HG02642 (cell line): ENCODE measurements around the gene ACTR5.
A peak's percentile ranks its signal among the peaks of the same experiment; 100 is the strongest.
"Not testable (repeated sequence)": the region's sequence is repeated elsewhere in the genome, so short reads cannot be mapped to it uniquely, and the experiment has no call there.

Experiments
- ATAC-seq: cut with Tn5 transposase; IDR thresholded peaks from one replicate; pipeline ENCODE4 v1.9.1; 2021; ENCODE audit warnings: mild to moderate bottlenecking; ENCODE audit not compliant: unreplicated experiment, poor library complexity

The ACTR5 gene

DNA sequence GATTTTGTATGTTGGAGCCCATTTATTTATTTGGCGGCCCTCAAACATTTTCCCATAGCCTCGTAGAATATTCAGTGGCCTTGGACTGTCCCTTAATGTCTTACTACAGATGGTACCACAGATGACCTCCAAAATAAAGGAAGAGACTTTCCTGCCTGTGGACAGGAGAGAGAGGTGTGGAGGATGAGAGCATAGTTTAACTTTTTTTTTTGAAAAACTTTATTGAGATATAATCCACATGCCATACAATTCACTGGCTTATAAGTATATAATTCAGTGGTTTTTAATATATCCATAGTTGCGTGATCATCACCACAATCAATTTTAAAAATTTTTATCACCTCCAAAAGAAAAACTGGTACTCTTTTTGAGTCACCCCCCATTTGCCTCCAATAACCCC is 52.6 kb downstream of the ACTR5 start:
- no peak for ATAC-seq

- no peak for ATAC-seq
These were observed 56.0 kb downstream of the ACTR5 start for GRCh38 chr20:38804221-38804620.

DNA sequence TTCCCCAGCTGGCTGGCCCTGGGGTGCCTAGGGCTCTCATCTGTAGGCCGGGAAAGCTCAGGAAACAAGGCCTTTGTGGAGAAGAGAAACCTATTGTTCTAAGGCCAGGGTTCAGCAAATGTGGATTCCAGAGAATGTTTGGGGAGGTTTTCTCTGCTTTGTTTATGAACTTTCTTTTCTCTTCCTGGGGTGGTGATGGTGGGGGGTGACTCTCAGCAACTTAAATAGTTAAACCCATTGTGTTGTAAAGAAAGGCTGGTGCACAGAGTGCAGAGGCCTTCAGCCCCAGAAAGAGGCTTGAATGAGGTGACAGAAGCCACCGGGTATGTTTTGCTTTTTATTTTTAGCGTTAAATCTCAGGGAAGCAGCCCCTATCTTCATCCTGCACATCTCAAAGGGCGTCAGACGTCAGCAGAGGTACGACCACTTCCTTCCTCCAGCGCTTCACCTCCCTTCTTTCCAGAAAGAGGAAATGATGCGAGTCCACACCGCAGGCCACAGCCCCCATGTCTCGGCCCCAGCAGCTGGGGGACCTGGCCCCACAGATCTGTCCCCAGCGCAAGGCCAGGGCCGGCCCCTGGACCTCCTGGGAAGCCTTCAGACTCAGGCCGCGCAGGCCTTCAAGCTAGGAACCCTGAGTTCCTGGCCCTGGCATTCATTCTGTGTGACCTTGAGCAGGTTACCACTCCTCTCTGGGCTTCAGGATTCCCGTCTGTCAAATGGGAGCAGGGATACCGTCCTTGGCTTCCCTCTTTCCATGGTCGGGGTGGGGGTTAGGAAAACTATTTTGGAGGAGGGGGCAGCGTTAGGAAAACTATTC is 56.6 kb downstream of the ACTR5 start:
- no peak for ATAC-seq

DNA sequence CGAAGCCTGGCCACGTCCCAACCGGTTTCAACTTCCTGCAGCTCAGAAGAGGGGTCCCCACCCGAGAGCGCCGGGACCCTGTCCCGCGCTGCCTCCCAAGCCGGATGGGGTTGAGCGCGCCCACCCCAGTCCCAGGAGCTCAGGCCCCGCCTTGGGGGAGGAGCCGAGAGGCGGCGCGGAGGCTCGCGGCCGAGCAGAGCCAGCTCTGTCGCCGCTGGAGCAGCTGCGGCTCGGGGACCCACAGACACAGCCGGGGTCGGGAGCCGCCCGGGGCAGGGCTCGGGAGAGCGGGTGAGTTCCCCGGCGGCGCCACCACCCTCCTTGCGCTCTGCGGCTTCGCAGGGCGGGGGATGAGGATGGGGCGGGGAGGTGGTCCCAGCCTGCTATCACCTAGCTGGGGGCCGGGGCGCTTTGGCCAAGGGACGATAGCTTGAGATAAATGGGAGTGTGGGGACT is 57.3 kb downstream of the ACTR5 start, which contains the start of gene PPP1R16B:
PPP1R16B (plus strand) TSS at position 196 of the 456 bp plus-strand sequence. CDS start 30,229 bp downstream, outside the sequence.
- peak; percentile 52 for ATAC-seq

GRCh38 chr20:38805958-38806854 is 57.9 kb downstream of the ACTR5 start:
- ATAC-seq, result peak; percentile 27

DNA sequence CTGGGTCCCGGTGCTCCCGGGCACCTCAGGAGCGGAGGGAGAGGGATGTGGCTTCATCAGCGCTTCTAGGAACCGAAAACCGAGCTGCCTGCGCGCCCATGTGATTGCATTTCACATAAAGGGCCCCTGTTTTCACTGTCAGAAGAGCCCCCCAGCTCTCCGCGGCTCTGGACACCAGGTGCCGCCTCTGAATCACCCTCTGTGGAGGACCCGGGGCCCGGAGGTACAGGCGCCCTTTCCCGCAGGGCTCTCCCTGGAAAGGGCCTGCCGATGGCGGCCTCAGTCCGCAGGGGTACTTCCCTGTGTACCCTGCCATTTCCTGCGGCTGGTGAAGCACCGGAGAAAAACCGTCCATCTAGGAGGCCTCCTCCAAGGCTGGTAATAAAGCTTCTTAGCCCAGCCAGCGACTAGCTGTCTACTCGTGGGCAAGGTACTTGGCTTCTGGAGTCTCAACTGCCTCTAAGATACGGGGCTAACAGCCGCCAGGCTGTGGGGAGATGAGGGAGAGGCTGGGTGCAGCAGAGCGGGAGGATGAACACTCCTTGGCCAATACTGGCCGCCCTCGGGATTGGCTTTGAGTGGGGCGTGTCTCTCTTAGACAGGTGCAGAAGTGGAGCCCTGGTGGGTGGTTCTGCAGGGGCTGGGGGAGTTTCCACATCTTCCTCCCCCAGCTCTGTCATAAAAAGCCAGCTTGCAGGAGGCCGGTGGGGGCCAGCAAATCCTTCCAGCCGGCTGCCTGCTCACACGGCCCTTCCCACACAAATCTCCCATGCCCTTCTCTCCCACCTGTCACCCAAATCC is 58.8 kb downstream of the ACTR5 start:
- peak; percentile 34 for ATAC-seq

- no peak for ATAC-seq
These were observed 61.7 kb downstream of the ACTR5 start for GRCh38 chr20:38809942-38810341.

GRCh38 chr20:38810926-38811630 is 62.8 kb downstream of the ACTR5 start:
- ATAC-seq, result no peak

- ATAC-seq, result no peak
These were observed 63.5 kb downstream of the ACTR5 start for GRCh38 chr20:38811769-38812168.

DNA sequence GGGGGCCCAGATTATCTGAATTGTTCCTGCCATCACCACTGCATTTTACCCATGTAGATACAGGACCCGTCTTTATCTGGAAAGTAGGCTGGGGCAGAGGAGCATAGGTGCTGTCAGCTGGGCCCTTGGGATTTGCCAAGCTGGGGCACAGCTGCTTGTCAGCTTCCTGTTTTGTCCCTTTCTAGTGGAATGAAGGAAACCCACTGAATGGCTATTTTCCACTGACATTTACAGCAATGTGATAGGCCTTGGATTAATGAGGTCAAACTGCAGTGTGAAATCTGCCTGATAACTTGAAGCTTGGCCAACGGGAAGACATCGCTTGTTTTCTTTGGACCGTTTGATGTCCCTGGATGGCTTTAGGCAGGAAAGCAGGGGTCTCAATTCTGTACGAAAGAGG is 63.9 kb downstream of the ACTR5 start:
- ATAC-seq, result no peak

GRCh38 chr20:38812709-38813573 is 64.7 kb downstream of the ACTR5 start:
- no peak for ATAC-seq

GRCh38 chr20:38813574-38813962 is 65.3 kb downstream of the ACTR5 start:
- not testable (repeated sequence) for ATAC-seq

DNA sequence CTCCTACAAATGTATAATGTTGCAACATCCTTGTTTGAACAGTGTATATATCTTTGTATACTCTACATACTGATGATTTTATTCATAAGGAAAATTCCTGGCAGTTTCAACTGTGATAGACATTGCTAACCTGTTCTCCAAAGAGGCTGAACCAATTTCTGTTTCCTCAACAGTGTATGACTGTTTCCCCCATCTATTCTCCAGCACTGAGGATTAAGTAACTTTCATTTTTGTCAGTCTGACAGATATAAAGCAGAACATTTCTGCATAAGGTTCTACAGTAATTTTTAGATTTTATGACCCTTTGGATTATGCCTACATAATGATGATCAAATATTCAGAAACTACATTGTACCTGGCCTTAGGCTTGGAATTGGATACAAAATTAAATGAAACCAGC is 67.2 kb downstream of the ACTR5 start:
- no peak for ATAC-seq

- no peak for ATAC-seq
These were observed 70.1 kb downstream of the ACTR5 start for GRCh38 chr20:38818113-38819065.
